A549 treated with AZD9567 at 1 μM for 4 hours (cell line): ENCODE data around the gene SMC6. TPM values are rescaled to one million over a fixed set of nuclear protein-coding genes. Genes with fewer than 3 reads are reported as not detected.

ENCODE experiments used
- total RNA-seq: library from RNA; stranded (reverse); fragments of 200-300 nt; extraction: Qiagen RNA extraction; gene quantifications from 5 replicates; pipeline ENCODE4 v1.2.3, GENCODE V29; 2022; ENCODE audit not compliant: insufficient read depth

SMC6 gene, protein sequence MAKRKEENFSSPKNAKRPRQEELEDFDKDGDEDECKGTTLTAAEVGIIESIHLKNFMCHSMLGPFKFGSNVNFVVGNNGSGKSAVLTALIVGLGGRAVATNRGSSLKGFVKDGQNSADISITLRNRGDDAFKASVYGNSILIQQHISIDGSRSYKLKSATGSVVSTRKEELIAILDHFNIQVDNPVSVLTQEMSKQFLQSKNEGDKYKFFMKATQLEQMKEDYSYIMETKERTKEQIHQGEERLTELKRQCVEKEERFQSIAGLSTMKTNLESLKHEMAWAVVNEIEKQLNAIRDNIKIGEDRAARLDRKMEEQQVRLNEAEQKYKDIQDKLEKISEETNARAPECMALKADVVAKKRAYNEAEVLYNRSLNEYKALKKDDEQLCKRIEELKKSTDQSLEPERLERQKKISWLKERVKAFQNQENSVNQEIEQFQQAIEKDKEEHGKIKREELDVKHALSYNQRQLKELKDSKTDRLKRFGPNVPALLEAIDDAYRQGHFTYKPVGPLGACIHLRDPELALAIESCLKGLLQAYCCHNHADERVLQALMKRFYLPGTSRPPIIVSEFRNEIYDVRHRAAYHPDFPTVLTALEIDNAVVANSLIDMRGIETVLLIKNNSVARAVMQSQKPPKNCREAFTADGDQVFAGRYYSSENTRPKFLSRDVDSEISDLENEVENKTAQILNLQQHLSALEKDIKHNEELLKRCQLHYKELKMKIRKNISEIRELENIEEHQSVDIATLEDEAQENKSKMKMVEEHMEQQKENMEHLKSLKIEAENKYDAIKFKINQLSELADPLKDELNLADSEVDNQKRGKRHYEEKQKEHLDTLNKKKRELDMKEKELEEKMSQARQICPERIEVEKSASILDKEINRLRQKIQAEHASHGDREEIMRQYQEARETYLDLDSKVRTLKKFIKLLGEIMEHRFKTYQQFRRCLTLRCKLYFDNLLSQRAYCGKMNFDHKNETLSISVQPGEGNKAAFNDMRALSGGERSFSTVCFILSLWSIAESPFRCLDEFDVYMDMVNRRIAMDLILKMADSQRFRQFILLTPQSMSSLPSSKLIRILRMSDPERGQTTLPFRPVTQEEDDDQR
- 26.4 to 35.5 TPM (median 32.1 TPM) in 5 replicates for total RNA-seq

DNA sequence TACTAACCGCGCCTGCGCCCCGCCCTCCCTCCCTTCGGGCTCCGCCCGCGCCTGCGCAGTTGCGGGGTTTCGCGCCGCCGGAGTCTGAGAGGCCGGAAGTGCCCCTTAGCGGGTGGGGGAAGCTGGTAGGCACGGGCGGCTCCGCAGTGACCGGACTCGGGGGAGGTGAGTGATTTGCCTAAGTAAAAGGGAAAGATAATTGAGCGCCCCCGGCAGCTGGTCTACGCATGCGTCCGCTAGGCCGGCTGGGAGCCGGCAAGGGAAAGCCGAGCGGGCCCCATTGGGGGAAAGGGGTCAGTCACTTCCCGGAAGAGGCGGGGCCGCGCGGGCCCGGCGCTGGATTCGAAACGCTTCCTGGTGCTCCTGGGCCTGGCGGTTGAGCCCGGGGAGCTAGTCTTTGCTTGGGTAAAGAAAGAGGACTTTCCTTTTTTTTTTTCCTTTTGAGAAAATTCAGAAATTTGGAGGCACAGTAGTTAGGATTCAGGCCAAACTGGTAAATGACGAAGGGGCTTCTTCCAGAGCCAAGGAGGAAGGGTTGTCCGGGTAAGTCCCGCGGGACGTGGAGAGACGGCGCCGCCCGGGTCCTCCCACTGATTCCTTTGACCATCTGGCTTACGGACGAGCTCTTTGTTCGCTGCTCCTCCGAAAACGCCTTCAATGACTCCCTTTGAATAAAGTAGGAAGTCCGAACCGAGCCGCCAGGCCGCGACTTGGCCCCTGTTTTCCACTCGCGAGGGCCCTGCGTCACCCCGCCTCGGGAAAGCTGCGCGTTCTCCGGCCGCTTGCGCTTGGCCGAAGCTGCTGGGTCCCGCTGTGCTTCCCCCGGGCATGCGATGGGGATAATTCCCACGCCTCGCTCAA, at the start of gene SMC6, which contains the start of gene GEN1:
TSS of gene SMC6 (minus strand) at position 8 of the 861 bp plus-strand sequence. CDS start 7,864 bp downstream, outside the sequence.
TSS of gene GEN1 (plus strand) at position 336 of the 861 bp plus-strand sequence. CDS start 5,806 bp downstream, outside the sequence.

Other genes with a start within 250 kb of the SMC6 start
- gene RAD51AP2, start 235.4 kb downstream of the SMC6 start, total RNA-seq: not detected in 5 replicates
- gene VSNL1, start 213.1 kb downstream of the SMC6 start, total RNA-seq: not detected in 5 replicates
- gene GEN1, start 328 bp upstream of the SMC6 start, total RNA-seq: 7.8 to 14.6 TPM (median 12.1 TPM) in 5 replicates
- gene MSGN1, start 62.6 kb upstream of the SMC6 start, total RNA-seq: not detected in 5 replicates
- gene KCNS3, start 124.9 kb upstream of the SMC6 start, total RNA-seq: 1.1 to 2.0 TPM (median 1.2 TPM) in 5 replicates